Lung (tissue), 12 donors: ENCODE results near the gene P2RY2. TPM values are rescaled to one million over a fixed set of nuclear protein-coding genes. Genes with fewer than 3 reads are reported as not detected.
"Not testable (repeated sequence)": the region's sequence is repeated elsewhere in the genome, so short reads cannot be mapped to it uniquely, and the experiment has no call there.

Source experiments
- ATAC-seq: fragments of 200-7000 bp; cut with Tn5 transposase; one replicate; pipeline ENCODE4 v1.9.1; 2020; ENCODE audit warnings: moderate number of reproducible peaks; ENCODE audit not compliant: insufficient read depth, low FRiP score
- DNase-seq, 3 donors: peaks; one replicate each; pipeline ENCODE4 v3.0.0-alpha.2; 2013 to 2017
- H3K27ac ChIP-seq, 2 donors: one replicate each; pipeline ENCODE4 v1.5.1; 2013; ENCODE audit warnings: mild to moderate bottlenecking in 2 of 2, moderate library complexity in 2 of 2, control low read depth in 1 of 2, inconsistent platforms in 1 of 2, low read depth in 1 of 2, low read length in 1 of 2
- H3K27me3 ChIP-seq, 3 donors: one replicate each; pipeline ENCODE4 v1.5.1; 2013; ENCODE audit warnings: low read length in 2 of 3; ENCODE audit not compliant: control insufficient read depth in 3 of 3, insufficient read depth in 3 of 3
- H3K36me3 ChIP-seq, 4 donors: one replicate each; pipeline ENCODE4 v1.5.1; 2013; ENCODE audit warnings: low read length in 4 of 4, mild to moderate bottlenecking in 1 of 4, moderate library complexity in 1 of 4; ENCODE audit not compliant: control insufficient read depth in 4 of 4, insufficient read depth in 4 of 4
- H3K4me1 ChIP-seq, 5 donors: one replicate each; pipeline ENCODE4 v1.5.1; 2013; ENCODE audit warnings: low read length in 5 of 5, mild to moderate bottlenecking in 2 of 5, moderate library complexity in 1 of 5; ENCODE audit not compliant: control insufficient read depth in 5 of 5, insufficient read depth in 5 of 5
- H3K4me3 ChIP-seq: one replicate; pipeline ENCODE4 v1.5.1; 2013; ENCODE audit warnings: mild to moderate bottlenecking, control low read depth, moderate library complexity
- H3K9ac ChIP-seq, 2 donors: one replicate each; pipeline ENCODE4 v1.5.1; 2013; ENCODE audit warnings: low read length in 2 of 2, control low read depth in 1 of 2; ENCODE audit not compliant: insufficient read depth in 1 of 2
- H3K9me3 ChIP-seq, 4 donors: one replicate each; pipeline ENCODE4 v1.5.1; 2013; ENCODE audit warnings: low read length in 3 of 4, mild to moderate bottlenecking in 1 of 4, moderate library complexity in 1 of 4; ENCODE audit not compliant: control insufficient read depth in 4 of 4, insufficient read depth in 3 of 4
- CTCF ChIP-seq: IDR thresholded peaks from 2 replicates; pipeline ENCODE4 v1.5.1; 2012; ENCODE audit warnings: mild to moderate bottlenecking; ENCODE audit errors: control extremely low read depth, extremely low read depth
- WGBS, 2 donors: extraction: QIAGEN DNeasy Blood & Tissue Kit; methylation state at CpG; one replicate each; pipeline ENCODE4 v1.1.7; 2013; 5-methylcytosine and 5-hydroxymethylcytosine counted together
- polyA plus RNA-seq, 2 donors: library from polyadenylated mRNA; stranded (reverse); fragments of 200-250 nt; gene quantifications; one replicate each; pipeline ENCODE4 v1.2.1, GENCODE V29; 2013
- total RNA-seq, 2 donors: library from RNA; depleted of rRNA in 1 of 2; stranded (reverse); fragments of >200 nt in 1 of 2; gene quantifications; one replicate each; pipeline ENCODE4 v1.2.1, GENCODE V29; 2014 to 2021
- donor health status: control.
- donor health status: control.
- donor health status: Bipolar disorder and iron deficiency.
- donor health status: healthy.
- donor health status: DM: yes; HTN: yes; CAD: no.

Gene P2RY2
- total and polyA plus RNA-seq, 4 donors, result 3.1 to 13.0 (median 6.5) TPM

GRCh38 chr11:73273222-73273895 is 55.3 kb downstream of the P2RY2 start:
- H3K36me3 ChIP-seq, result no peaks in the 10 kb centered on the region
- H3K9ac ChIP-seq, result no peak overlapping the region
- DNase-seq, result peak in 1 of 3 donors; percentile 18
- TF ChIP-seq CTCF, result no peak
- H3K9me3 ChIP-seq, result no peaks in the 10 kb centered on the region
- WGBS, 2 donors, result 66 to 79% methylated on average over 8 of the region's 8 CpGs
- H3K4me1 ChIP-seq, result peaks cover 0 to 18% (median 0%) of the 10 kb centered on the region in 5 donors
- H3K27ac ChIP-seq, result no peak overlapping the region
- no peaks in the 10 kb centered on the region for H3K27me3 ChIP-seq
- ATAC-seq, result no peak
- no peak overlapping the region for H3K4me3 ChIP-seq

GRCh38 chr11:73274191-73274590 is 56.1 kb downstream of the P2RY2 start:
- DNase-seq, result not testable (repeated sequence)

GRCh38 chr11:73274722-73275380 is 56.8 kb downstream of the P2RY2 start:
- no peak overlapping the region for H3K27ac ChIP-seq
- no peaks in the 10 kb centered on the region for H3K27me3 ChIP-seq
- ATAC-seq (no peak), DNase-seq (no peak)
- no peak overlapping the region for H3K9ac ChIP-seq
- no peaks in the 10 kb centered on the region for H3K36me3 ChIP-seq
- no peaks in the 10 kb centered on the region for H3K9me3 ChIP-seq
- H3K4me3 ChIP-seq, result no peak overlapping the region
- 67 to 78% methylated on average over 11 of the region's 11 CpGs for WGBS, 2 donors
- H3K4me1 ChIP-seq, result peaks cover 0 to 7% (median 0%) of the 10 kb centered on the region in 5 donors
- TF ChIP-seq CTCF, result no peak

More at GRCh38 chr11:73274191-73274590, 56.1 kb downstream of the P2RY2 start:
- H3K4me1 ChIP-seq, result peaks cover 0 to 11% (median 0%) of the 10 kb centered on the region in 5 donors
- not testable (repeated sequence) for H3K27ac ChIP-seq, H3K36me3 ChIP-seq, ATAC-seq, H3K9ac ChIP-seq, H3K9me3 ChIP-seq, H3K27me3 ChIP-seq, H3K4me3 ChIP-seq
- WGBS, 2 donors, result 82 to 97% methylated on average over 4 of the region's 4 CpGs

DNA sequence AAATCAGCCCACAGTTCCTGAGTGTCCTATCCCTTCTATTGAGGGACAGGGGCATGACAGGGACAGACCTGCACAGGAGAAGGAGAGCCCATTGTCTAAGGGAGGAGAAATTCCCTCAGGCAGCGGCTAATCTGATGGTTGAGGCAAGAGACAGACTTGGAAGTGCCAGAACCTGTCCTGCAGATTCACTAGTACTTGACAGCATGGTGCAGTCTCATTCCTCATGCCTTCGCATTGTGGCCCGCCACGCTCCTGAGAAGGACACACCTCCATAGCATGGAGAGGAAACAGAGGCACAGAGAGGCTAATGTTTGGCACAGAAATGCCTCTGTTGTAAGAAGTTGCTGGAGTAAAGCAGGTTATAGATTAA is 57.3 kb downstream of the P2RY2 start:
- Histone ChIP-seq H3K36me3 (no peaks in the 10 kb centered on the region), H3K9me3 (no peaks in the 10 kb centered on the region), H3K27ac (no peak overlapping the region), H3K27me3 (no peaks in the 10 kb centered on the region), H3K4me1 (peaks cover 0 to 7% (median 0%) of the 10 kb centered on the region in 5 donors), H3K9ac (no peak overlapping the region), H3K4me3 (no peak overlapping the region)
- no peak for TF ChIP-seq CTCF
- DNase-seq, result no peak
- ATAC-seq, result no peak
- WGBS, 2 donors, result 92 to 97% methylated on average over 4 of the region's 4 CpGs
